Esophagus muscularis mucosa (tissue), 4 donors: ENCODE data around the gene ITGA2B.

ENCODE experiments used
- EP300 ChIP-seq: sonication (generic); formaldehyde crosslinking; IDR thresholded peaks from one replicate; pipeline ENCODE4 v1.6.1; 2017; ENCODE audit warnings: antibody characterized with exemption
- POLR2A ChIP-seq: fragments of 450-650 bp; IDR thresholded peaks from one replicate; pipeline ENCODE4 v1.6.1; 2017; ENCODE audit warnings: antibody characterized with exemption, moderate library complexity, mild to moderate bottlenecking, low read depth
- TF ChIP-seq, protein P1 (sequence below), 3 experiments: fragments of 200-600 bp in 2 of 3; fragments of 450-650 bp in 1 of 3; sonication (generic) in 2 of 3; IDR thresholded peaks; one replicate each; pipeline ENCODE4 v1.5.1; 2017 to 2019; ENCODE audit warnings: antibody characterized with exemption in 3 of 3, mild to moderate bottlenecking in 2 of 3, moderate library complexity in 1 of 3

DNA sequence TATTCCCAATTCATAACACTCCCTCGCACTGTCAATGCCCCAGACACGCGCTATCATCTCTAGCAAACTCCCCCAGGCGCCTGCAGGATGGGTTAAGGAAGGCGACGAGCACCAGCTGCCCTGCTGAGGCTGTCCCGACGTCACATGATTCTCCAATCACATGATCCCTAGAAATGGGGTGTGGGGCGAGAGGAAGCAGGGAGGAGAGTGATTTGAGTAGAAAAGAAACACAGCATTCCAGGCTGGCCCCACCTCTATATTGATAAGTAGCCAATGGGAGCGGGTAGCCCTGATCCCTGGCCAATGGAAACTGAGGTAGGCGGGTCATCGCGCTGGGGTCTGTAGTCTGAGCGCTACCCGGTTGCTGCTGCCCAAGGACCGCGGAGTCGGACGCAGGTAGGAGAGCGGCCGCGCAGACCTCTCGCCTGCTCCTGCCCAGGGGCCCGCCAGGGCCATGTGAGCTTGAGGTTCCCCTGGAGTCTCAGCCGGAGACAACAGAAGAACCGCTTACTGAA lies 44.5 kb downstream of the ITGA2B start, which contains the start of gene GRN:
- TF ChIP-seq EP300 (no peak), POLR2A (no peak)
- TF ChIP-seq, protein P1, sequence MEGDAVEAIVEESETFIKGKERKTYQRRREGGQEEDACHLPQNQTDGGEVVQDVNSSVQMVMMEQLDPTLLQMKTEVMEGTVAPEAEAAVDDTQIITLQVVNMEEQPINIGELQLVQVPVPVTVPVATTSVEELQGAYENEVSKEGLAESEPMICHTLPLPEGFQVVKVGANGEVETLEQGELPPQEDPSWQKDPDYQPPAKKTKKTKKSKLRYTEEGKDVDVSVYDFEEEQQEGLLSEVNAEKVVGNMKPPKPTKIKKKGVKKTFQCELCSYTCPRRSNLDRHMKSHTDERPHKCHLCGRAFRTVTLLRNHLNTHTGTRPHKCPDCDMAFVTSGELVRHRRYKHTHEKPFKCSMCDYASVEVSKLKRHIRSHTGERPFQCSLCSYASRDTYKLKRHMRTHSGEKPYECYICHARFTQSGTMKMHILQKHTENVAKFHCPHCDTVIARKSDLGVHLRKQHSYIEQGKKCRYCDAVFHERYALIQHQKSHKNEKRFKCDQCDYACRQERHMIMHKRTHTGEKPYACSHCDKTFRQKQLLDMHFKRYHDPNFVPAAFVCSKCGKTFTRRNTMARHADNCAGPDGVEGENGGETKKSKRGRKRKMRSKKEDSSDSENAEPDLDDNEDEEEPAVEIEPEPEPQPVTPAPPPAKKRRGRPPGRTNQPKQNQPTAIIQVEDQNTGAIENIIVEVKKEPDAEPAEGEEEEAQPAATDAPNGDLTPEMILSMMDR (IDR thresholded peaks at IDR 0.05) = no peak
